ENCODE measurements around the gene NPHS1.
"Not testable (repeated sequence)": the region's sequence is repeated elsewhere in the genome, so short reads cannot be mapped to it uniquely, and the experiment has no call there.

Gene NPHS1

DNA sequence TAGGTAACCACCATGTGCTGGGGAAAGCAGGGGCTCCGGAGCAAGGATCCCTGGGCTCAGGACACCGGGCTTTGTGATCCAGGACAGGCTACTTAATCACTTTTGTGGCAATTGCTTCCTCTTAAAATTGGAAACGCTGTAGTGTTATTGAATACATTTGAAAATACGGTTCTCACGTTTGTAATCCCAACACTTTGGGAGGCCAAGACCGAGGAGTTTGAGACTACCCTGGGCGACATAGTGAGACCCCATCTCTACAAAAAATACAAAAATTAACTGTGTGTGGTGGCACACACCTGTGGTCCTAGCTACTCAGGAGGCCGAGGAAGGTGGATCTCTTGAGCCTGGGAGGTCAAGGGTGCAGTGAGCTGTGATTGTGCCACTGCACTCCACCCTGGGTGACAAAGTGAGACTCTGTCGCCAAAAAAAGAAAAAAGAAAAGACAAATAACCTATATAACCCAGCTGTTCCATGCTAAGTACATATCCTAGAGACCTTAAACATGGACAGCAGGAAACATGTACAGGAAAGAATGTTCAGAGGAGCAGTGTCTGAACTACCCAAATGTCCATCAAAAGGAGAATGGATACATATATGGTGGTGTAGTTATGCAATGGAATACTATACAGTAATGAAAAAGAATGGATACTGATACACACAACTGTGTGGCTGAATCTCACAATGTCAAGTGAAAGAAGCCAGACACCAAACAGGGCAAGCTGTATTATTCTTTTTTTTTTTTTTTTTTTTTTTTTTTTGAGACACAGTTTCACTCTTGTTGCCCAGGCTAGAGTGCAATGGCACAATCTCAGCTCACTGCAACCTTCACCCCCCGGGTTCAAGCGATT, 39.0 kb downstream of the NPHS1 start:
- no peak for DNase-seq (ENCODE audit: low read depth)

DNA sequence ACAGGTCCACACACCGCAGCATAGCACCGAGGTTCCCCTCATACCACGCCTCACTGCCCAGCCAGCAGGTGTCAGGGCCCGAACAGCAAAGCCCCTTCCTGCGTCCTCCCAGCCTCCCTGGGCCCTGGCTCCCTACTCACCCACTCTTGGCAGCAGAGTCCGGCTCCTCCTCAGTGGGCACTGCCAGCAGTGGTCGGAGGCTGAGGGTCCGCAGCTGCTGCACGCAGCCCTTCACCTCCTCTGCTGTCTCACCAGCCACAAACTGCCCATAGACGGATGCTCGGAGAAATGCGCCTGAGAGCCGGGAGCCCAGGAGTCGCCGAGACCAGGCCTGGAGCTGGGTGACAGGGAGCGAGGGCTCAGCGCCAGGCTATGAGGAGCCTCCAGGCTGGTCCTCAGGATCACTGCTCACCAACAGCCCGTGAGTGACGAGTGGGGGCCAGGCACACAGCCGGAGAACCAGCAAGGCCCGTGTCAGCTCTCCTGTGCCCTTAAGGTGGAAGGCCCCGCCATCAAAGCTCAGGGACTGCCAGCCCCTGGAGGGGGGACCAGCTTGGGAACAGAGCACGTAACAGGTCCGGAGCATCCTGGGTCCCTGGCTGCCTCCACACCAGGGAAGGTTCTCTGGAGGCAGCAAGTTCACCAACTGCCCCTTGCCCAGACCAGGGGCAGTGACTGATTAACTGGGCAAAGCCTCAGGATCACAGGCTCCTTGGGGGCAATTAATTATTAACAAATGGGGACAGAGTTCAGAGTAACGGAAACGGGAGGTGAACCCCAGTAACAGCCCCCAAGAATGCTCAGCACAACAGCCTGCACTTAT, 39.9 kb downstream of the NPHS1 start, which contains the start of gene PRODH2:
TSS of gene PRODH2 (minus strand) at position 626 of the 823 bp plus-strand sequence. CDS start at position 586, 40 bp downstream.
- DNase-seq (ENCODE audit: low read depth), result no peak

DNA sequence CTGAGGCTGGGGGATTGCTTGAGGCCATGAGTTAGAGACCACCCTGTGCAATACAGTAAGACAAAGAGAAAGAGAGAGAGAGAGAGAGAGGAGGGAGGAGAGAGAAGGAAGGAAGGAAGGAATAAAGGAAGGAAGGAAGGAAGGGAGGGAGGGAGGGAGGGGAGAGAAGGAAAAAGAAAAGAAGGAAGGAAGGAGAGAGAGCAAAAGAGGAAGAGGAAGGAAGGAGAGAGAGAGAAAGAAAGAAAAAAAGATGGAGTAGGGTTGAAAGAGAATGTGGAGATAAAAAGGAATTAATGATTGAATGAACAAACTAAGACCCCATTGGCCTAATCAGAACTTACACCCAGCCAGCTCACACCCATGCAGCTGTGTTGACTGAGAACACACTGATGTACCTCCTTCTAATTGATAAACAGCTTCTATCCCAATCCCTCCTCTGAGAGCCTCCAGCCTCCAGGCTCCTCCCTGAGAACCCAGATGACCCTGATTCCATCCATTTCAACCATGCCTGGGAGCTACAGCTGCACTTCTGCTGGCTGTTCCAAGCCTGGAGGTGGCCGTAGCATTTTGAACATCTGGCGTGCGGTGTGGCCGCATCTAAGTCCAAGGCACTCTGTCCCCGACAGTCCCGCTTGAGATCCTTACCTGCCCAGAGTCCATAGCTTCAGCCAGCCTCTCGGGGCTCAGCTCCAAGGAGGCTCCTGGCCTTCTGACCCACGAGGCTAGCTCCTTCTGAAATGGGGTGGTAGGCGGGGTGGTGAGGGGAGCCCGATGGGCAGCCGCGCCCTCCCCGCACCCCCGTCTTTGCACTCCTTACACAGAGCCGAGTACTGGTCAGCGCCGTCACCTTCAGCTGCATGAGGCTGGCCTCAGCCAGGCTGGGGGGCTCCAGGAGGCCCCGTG, 40.7 kb downstream of the NPHS1 start:
- no peak for DNase-seq (ENCODE audit: low read depth)

DNA sequence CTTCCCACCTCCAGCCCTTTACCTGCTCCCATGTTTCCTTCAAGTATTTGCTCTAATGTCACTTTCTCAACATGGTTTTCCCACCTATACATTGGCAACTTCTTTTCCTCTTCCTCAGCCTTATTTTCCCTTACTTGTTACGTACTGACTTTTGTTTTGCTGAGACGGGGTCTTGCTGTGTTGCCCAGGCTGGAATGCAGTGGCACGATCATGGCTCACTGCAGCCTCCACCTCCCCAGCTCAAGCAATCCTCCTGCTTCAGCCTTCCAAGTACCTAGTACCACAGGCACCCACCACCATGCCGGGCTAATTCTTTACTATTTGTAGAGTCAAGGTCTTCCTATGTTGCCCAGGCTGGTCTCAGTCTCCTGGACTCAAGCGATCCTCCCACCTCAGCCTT, 44.7 kb downstream of the NPHS1 start:
- no peak for DNase-seq (ENCODE audit: low read depth)

DNA sequence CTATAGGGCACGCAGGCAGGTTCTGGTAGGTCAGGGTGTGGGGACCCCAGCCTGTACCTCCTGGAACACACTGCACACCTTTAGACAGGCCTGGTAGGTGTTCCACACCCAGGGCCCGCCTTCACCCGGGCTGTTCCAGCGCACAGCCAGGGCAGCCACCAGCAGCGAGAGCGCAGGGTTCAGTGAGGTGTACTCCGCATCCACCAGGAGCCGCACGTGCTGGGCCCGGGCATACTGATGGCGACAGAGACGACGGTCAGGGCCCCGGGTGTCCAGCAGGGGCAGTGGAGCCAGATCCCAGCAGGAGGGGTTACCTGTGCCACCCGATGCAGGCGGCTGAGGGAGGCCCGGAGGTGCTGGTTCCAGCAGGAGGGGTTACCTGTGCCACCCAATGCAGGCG, 45.7 kb downstream of the NPHS1 start:
- no peak for DNase-seq (ENCODE audit: low read depth)

DNA sequence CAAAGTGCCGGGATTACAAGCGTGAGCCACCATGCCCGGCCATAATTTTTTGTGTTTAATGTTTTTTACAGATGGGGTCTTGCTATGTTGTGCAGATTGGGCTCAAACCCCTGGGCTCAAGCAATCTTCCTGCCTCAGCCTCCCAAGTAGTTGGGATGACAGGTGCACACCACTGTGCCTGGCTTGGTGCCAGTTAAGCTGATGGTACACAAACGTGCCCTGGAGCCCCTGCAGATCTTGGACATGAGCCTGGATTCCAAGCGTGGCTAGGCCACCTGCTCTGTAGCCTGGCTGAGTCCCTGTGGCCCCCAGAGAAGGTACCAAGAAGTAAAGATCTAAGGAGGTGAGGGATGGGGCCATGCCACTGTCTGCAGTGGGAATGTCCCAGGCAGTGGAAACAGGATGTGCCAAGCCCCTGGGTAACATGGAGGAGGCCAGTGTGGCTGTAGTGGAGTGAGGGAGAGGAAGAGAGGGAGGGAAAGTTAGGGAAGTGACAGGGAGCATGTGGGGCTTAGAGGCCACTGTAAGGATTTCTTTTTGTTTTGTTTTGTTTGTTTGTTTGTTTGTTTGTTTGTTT, 46.7 kb downstream of the NPHS1 start:
- DNase-seq (ENCODE audit: low read depth), result no peak

DNA sequence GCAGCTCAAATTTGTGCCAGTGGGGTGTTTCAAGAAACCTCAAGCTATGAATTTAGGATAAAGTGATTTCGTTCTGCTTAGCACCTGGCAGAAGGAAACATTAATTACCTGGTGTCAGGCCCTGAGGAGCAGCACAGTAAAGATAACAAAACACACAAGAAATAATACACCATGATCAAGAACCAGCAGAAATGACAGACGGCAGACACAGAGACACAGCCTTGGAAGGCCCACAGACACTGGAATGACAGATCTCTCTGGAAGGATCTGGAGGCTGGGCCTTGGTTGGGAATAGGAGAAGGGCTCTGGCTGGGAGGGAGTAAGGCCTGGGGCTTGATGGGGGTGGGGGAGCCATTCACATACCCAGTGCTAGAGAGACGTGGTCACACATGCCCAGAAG, 50.5 kb downstream of the NPHS1 start:
- no peak for DNase-seq (ENCODE audit: low read depth)

DNA sequence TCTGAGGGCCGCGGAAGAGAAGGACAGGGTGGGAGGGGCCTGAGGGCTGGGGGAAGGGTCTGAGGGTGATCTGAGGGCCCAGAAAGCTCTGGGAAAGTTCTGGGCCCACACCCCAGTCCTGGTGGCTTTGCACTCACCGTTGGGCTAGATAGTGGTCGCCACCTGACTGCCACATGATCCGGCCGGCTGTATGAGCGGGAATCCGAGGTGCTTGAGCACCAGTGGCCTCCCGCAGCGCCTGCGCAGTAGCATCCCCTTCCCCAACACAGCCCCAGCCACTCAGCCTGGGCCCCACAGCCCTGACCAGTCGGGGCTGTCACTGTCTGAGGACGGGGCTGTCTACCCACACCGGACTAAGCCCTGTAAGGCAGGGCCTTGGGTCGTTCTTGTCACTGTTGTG, 54.6 kb downstream of the NPHS1 start:
- DNase-seq (ENCODE audit: low read depth), result no peak

DNA sequence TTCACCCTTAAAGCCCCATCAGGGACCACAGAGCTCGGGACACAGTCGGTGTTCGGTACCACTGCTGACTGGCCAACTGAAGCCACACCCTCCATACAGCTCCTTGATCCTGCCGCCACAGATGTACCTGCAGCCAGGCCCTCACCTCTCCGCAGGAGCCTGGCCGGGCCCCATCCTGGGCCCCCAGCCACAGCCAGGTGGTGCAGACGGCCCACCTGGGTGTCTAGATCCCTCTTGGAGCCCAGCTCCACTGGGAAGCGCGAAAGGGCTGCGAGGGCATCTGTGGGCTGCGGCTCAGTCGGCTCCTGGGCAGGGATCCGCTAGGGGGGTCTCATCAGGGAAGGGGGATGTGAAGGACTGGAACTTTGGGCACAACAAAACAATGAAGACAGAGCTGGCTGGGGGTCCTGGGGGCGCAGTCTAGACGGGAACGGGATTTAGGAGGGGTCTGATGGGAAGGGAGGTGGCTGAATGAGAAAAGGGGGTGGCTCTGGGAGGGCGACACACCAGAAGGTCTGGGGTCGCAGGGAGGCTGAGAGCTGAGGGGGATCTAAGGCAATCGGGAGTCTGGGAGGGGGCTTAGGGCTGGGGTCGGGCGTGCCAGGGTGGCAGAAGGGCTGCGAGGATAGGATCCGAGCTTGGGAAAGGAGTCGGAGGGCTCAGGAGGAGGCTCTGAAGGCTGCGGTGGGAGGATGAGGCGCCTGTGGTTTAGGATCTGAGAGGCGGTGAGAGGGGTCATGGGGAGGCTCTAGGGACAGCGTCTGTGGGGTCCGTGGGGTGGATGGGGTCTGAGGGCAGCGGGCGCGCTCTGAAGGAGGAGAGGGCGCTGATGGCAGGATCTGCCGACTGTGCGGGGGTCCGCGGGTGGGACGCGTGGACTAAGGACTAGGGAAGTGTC, 55.4 kb downstream of the NPHS1 start:
- DNase-seq (ENCODE audit: low read depth), result no peak

DNA sequence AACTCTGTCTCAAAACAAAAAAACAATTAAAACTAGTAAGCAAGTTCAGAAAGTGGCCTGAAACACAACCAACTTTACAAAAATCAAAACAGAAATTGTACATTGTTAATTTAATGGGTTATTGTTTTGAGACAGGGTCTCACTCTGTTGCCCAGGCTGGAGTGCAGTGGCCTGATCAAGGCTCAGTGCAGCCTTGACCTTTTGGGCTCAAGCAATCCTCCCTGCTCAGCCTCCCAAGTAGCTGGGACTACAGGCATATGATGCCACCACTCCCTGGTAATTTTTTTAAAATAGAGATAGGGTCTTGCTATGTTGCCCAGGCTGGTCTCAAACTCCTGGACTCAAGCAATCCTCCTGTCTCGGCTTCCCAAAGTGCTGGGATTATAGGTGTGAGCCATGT, 56.7 kb downstream of the NPHS1 start:
- not testable (repeated sequence) for DNase-seq (ENCODE audit: low read depth)

DNA sequence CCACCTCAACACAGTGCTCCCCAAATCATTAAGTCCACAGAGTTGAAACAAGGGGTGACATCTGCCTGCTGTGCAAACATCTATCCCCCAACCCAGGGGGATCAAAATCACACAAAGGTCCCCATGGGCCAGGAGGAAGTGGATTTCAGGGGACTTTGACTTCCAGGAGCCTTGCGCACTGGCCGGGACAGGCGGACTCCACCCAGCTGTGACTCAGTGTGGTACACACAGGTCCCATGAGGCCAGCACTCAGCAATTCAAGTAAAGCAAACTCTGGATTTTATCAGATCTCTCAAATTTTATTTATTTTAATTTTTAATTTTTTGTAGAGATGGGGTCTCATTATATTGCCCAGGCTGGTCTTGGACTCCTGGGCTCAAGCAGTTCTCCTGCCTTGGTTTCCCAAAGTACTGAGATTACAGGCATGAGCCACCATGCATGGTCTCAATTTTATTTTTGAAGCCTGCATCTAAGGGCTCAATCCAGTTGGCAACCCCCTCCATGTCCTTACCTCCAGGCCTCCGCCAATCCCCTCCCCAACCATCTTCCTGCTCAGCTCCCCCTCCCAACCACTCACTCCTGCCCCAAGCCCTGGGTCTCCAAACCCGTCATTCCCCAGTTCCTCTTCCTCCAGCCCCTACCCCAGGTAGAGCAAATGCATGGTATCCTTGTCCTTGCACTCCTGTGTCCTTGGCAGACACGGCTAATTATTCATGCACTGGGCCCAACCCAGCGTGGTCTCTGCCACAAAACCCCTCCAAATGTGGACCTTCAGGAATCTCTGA, 58.7 kb downstream of the NPHS1 start:
- peak; percentile 49 for DNase-seq (ENCODE audit: low read depth)

DNA sequence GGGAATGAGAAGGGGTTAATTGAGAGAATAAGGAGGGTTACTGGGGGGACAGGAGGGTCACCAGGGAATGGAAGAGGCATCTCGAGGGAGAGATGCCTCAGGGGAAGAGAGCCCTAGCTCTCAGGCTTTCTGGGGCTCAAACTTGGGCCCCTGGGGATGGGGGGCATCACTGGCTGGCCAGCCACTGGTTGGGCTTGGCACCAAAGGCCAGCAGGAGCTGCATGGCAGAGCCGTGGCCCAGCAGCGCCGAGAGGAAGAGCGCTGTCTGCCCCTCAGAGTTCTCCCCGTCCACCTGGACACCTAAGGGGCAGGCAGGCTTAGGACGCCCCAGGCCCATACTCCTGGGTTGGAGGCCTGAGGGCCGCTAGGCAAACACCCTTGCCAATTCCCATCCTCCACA, 59.4 kb downstream of the NPHS1 start:
- DNase-seq (ENCODE audit: low read depth), result no peak

DNA sequence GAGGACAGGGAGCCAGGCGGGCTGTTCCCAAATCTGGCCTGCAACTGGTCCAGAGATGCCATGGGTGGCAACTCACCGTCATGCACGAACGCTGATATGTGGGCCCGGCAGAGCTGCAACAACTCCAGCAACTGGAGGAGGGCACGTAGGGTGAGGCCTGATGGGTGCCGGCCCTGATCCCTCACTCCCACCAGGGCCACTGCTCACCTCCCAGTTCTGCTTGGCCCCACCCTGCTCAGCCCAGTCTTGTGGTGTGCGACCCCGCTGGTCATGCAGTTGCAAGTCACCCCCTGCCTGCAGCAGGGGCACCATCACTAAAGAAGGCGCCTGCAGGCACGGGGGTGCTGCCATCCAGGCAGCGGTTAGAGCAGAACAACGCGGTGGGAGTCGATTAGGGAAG, 60.0 kb downstream of the NPHS1 start:
- DNase-seq (ENCODE audit: low read depth), result no peak

DNA sequence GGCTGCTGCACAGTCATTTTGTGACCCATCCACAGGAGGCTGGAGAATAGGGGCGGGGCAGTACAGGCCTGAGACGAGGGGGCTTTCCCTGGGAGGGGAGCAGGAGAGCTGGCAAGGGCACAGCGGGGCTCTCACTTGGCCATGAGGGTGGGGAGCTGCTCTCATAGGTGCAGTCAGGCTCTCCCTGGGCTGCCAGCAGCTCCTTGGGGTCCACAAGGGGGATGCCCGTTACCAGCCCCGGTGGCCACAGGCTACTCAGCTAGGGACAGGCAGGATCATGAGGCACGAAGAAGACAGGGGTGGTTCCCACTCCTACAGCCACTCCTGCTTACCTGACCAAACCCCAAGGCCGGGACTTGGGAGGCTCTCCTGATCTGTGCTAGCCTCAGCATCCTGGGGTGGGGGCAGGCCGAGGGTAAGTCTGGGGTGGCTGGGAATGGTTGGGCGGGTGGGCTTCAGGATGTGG, 60.5 kb downstream of the NPHS1 start:
- no peak for DNase-seq (ENCODE audit: low read depth)

DNA sequence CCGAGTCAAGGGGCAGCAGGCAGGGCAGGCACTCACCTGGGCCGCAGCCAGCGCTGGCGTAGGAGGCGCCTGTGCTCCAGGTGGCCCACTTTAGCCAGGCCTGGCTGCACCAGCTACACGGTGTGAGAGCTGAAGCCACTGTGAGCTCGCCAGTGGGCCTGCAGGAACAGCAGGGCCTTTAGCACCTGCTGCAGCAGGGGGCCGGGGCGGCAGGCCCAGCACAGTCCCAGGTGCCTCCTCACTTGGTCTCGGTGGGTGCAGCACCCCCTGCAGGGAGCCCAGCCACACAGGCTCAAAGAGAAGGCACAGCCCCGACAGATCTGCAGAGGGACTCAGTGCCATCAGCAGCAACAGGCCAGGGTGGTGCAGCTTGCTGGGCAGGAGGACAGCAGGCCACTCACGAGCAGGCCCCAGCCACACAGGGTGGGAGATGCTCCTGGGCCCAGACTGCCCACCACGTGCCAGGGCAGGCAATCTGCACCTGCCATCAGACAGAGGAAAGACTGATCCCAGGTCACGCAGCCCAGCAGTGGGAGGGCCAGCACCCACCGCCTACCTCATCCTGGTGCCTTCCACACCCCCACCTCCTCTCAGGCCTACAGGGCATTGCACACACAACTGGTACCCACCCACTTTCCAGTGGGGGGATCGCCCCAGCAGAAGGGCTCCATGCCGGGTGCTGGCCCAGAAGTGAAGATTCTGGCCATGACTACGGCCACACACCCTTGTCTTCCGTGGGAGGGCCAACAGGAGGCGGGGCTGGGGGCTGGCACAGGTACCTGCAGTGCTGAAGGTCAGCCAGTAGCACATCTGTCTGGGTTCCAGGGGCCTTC, 61.1 kb downstream of the NPHS1 start:
- DNase-seq (ENCODE audit: low read depth), result no peak

DNA sequence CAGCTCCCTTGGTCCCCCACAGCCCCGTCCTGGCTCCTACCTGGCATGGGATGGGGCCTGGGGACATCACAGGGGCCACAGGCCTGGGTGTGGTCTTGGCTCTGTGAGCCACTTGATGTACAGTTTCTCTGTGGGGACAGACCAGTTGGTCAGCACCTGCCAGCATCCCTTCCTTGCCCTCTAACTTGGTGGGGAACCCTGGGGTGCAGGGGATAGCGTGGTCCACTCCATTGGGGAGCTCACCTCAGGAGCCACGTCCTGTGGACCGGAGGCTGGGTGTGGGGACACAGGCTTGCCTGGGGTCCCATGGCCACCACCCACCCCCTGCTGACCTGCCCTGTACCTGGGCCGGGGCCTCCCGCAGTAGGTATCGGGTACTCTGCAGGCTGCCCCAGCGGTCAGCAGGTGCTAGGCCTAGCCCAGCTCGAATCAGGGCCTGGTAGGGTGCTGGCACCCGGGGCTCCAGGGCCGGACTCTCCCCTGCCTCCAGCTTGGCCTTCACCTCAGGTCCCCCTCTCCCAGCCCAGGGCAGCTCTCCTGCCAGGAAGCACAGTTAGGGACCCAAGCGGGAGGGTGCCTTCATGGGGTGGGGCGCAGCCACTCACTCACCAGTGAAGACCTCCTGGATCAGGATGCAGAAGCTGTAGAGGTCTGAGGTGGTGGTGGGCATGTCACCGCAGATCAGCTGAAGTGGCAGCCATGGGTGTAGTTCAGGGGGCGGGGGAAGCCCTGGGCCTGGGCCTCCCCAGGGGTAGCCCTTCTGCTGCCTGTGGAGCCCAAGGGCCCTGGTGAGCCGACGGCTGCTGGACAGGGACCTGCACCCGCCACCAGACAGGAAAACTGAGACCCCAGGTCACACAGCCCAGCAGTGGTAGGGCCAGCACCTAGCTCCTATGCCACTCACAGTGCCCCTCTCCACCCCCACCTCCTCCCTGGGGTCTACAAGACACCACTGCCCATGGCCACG, 62.0 kb downstream of the NPHS1 start:
- DNase-seq (ENCODE audit: low read depth), result no peak

DNA sequence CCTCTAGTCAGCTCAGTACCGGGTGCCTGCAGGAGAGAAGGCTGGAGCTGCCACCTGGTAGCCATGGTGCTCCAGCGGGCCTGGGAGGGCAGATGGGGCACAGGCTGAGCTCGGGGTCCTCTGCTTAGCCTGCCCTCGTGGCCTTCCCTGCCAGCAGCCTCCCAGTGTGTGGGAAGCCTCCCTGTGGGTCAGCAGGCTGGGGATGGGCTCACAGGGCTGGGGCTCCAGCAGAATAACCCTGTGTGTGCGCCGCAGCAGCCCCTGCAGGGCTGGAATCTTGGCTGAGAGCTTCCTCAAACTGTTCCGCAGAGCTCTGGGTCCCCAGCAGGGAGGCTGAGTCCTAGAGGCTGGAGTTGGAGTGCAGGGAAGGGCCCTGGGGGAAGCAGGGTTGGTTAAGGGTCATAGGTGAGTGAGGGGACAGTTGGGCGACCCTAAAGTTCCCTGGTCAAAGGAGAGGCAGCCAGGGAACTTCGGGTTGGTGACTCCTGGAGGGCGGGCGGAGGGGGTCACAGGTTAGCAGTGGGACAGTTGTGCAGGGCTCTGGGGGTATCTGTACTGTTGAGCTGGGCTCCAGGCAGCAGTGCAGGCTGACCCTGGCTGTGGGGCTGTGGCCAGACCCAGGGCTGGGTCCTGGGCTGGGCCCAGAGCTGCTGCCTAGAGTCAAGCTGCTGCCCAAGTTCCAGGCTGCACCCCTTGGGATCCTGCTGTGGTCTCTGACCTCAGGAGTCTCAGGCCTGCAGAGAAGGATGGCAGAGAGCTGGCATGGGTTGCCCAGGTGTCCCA, 62.9 kb downstream of the NPHS1 start:
- no peak for DNase-seq (ENCODE audit: low read depth)
